ENCODE results near the gene ITFG2. TPM values are rescaled to one million over a fixed set of nuclear protein-coding genes. Genes with fewer than 3 reads are reported as not detected.

The ITFG2 gene
- total RNA-seq, 1 experiment from 2014 or later: 39.2 TPM

DNA sequence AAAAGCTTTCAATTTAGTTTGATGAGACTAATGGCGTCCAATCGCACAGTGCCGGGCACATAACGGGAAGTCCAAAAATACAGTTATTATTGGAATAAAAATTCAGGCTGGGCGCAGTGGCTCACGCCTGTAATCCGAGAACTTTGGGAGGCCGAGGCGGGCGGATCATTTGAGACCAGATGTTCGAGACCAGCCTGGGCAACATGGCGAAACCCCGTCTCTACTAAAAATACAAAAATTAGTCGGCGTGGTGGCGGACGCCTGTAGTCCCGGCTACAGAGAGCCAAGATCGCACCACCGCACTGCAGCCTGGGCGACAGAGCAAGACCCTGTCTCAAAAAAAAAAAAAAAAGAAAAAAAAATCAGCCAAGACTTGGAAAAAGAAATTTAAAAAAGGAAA lies 18.9 kb upstream of the ITFG2 start:
- intact Hi-C loops (cut with micrococcal nuclease; ENCODE audit: unreplicated experiment): no loop called here
- no peak for DNase-seq (ENCODE audit: low spot score)
- H3K36me3 ChIP-seq (ENCODE audit: insufficient read depth, low read length, poor library complexity, severe bottlenecking): peaks cover 21% of the 10 kb centered on the region
- ChIA-PET POLR2A (ENCODE audit: low non-redundant PET) (no interaction called here), CTCF (no interaction called here)
- TF ChIP-seq EZH2 (IDR thresholded peaks at IDR 0.05; ENCODE audit: borderline replicate concordance, low read depth, low read length, poor library complexity, severe bottlenecking): no peak
- TF ChIP-seq, protein P1, sequence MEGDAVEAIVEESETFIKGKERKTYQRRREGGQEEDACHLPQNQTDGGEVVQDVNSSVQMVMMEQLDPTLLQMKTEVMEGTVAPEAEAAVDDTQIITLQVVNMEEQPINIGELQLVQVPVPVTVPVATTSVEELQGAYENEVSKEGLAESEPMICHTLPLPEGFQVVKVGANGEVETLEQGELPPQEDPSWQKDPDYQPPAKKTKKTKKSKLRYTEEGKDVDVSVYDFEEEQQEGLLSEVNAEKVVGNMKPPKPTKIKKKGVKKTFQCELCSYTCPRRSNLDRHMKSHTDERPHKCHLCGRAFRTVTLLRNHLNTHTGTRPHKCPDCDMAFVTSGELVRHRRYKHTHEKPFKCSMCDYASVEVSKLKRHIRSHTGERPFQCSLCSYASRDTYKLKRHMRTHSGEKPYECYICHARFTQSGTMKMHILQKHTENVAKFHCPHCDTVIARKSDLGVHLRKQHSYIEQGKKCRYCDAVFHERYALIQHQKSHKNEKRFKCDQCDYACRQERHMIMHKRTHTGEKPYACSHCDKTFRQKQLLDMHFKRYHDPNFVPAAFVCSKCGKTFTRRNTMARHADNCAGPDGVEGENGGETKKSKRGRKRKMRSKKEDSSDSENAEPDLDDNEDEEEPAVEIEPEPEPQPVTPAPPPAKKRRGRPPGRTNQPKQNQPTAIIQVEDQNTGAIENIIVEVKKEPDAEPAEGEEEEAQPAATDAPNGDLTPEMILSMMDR (conservative IDR thresholded peaks at IDR 0.05; ENCODE audit: low read depth, low read length): no peak
- peaks cover 15% of the 10 kb centered on the region for H3K4me1 ChIP-seq (ENCODE audit: insufficient read depth, low read length, poor library complexity, severe bottlenecking)
- H3K9me3 ChIP-seq (ENCODE audit: low read depth, low read length, poor library complexity, severe bottlenecking): no peaks in the 10 kb centered on the region
- no peak overlapping the region for H3K4me3 ChIP-seq (ENCODE audit: low read depth, low read length, poor library complexity, severe bottlenecking)
- BruUV-seq (replicated peaks): no TSS peak
- no peak overlapping the region for H3K27ac ChIP-seq (ENCODE audit: low read depth, low read length, poor library complexity, severe bottlenecking)
- H3K27me3 ChIP-seq (replicated peaks; ENCODE audit: insufficient read depth, low read depth, low read length, poor library complexity): no peaks in the 10 kb centered on the region

DNA sequence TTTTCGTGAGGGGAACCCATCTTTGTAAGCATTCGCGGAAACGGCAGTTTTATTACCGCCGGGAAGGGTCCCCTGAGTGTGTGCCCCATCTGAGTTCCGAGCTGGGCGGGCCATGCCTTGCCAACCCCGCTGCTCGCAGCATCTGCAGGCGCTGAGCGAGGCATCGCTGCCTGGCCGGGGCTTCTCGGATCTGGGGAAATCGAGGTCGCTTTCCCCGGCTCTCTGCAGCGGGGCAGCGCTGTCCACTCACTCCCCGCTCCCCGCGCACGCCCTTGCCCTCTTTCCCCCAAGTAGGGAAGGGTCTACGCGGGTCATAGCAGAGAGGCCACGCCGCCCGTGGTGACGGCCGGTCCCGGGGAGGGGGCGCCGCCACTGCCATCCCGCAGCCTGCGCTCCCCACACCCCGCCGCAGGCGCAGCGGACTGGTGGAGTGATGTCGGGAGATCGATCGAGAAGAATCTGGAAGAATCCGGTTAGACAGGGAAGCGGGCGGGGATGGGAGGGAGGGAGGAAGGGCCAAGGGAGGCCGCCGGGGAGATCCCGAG lies 18.2 kb upstream of the ITFG2 start:
- intact Hi-C loops (cut with micrococcal nuclease; ENCODE audit: unreplicated experiment): no loop called here

DNA sequence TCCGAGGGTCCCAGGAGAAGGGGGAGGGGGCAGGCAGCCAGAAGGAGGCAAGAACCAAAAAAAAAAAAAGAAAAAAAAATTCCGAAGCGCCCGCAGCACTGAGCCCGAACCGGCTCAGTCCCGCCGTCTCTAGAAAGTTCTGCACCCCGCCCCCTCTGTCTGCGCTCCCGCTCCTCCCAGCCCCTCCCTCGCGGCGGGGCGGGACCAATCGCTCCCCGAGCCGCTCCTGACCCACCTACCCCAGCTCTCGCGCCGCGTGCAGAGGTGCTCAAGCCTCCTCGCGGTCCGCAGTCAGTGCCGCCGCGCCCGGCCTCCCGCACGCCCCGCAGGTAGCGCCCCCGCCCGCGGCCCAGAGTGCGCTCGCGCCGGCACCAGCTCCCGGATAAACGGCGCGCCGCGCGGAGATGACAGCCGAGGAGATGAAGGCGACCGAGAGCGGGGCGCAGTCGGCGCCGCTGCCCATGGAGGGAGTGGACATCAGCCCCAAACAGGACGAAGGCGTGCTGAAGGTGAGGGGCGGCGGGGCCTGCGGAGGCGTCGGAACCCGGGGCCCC lies 17.7 kb upstream of the ITFG2 start, which contains the start of gene FKBP4:
Gene FKBP4 (plus strand): TSS at position 235 of the 554 bp plus-strand sequence. CDS start 170 bp downstream, at position 405.
- POLR2A ChIA-PET (ENCODE audit: low non-redundant PET): no interaction called here
- peak; percentile 88 for DNase-seq (ENCODE audit: low spot score)
- peaks cover 34% of the 10 kb centered on the region for H3K36me3 ChIP-seq (ENCODE audit: insufficient read depth, low read length, poor library complexity, severe bottlenecking)
- peak within 1 kb of the TSS; percentile 87 for H3K4me3 ChIP-seq (ENCODE audit: low read depth, low read length, poor library complexity, severe bottlenecking)
- H3K4me1 ChIP-seq (ENCODE audit: insufficient read depth, low read length, poor library complexity, severe bottlenecking): peaks cover 15% of the 10 kb centered on the region
- H3K27ac ChIP-seq (ENCODE audit: low read depth, low read length, poor library complexity, severe bottlenecking): peak within 1 kb of the TSS; percentile 69
- TF ChIP-seq, protein P1 (conservative IDR thresholded peaks at IDR 0.05; ENCODE audit: low read depth, low read length): no peak
- TF ChIP-seq EZH2 (IDR thresholded peaks at IDR 0.05; ENCODE audit: borderline replicate concordance, low read depth, low read length, poor library complexity, severe bottlenecking): no peak
- no peaks in the 10 kb centered on the region for H3K9me3 ChIP-seq (ENCODE audit: low read depth, low read length, poor library complexity, severe bottlenecking)
- CTCF ChIA-PET: no interaction called here
- H3K27me3 ChIP-seq (replicated peaks; ENCODE audit: insufficient read depth, low read depth, low read length, poor library complexity): no peaks in the 10 kb centered on the region
- intact Hi-C loops (cut with micrococcal nuclease; ENCODE audit: unreplicated experiment): no loop called here
- no TSS peak for BruUV-seq (replicated peaks)

More for the DNA sequence above, 18.2 kb upstream of the ITFG2 start:
- ChIA-PET CTCF (no interaction called here), POLR2A (ENCODE audit: low non-redundant PET) (no interaction called here)
- H3K36me3 ChIP-seq (ENCODE audit: insufficient read depth, low read length, poor library complexity, severe bottlenecking): peaks cover 28% of the 10 kb centered on the region
- TF ChIP-seq, protein P1 (conservative IDR thresholded peaks at IDR 0.05; ENCODE audit: low read depth, low read length): no peak
- no peak for TF ChIP-seq EZH2 (IDR thresholded peaks at IDR 0.05; ENCODE audit: borderline replicate concordance, low read depth, low read length, poor library complexity, severe bottlenecking)
- no peaks in the 10 kb centered on the region for H3K27me3 ChIP-seq (replicated peaks; ENCODE audit: insufficient read depth, low read depth, low read length, poor library complexity)
- peaks cover 15% of the 10 kb centered on the region for H3K4me1 ChIP-seq (ENCODE audit: insufficient read depth, low read length, poor library complexity, severe bottlenecking)
- peak overlapping the region; percentile 87 for H3K4me3 ChIP-seq (ENCODE audit: low read depth, low read length, poor library complexity, severe bottlenecking)
- peak overlapping the region; percentile 26 for H3K27ac ChIP-seq (ENCODE audit: low read depth, low read length, poor library complexity, severe bottlenecking)
- peak; percentile 32 for DNase-seq (ENCODE audit: low spot score)
- H3K9me3 ChIP-seq (ENCODE audit: low read depth, low read length, poor library complexity, severe bottlenecking): no peaks in the 10 kb centered on the region
- no TSS peak for BruUV-seq (replicated peaks)
